Hematopoietic multipotent progenitor cell treated with erythropoietin and hydrocortisone succinate and interleukin-3 and kit ligand, for 6 days (in vitro differentiated cells): ENCODE results near the gene SYTL2.

Source experiments
- DNase-seq: peaks from one replicate; pipeline ENCODE4 v3.0.0-alpha.2; 2015

The SYTL2 gene

DNA sequence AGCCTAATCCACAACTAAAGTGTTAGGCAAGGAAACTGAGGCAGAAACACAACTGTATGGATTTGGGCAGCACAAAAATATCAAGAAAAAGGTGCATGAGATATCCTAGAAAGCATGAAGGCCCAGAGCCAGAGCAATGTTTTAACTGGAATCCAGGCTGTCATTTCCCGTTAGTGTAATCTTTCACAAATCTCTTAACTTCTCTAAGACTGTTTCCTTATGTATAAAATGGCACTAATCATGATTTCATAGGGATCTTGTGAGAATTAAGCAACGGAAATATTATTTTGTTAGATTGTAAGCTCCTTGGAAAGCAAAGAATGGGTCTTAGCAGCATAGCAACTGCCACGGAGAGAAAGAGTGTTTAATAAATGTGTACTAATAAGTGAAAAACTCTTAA lies 14.7 kb upstream of the SYTL2 start:
- no peak for DNase-seq

DNA sequence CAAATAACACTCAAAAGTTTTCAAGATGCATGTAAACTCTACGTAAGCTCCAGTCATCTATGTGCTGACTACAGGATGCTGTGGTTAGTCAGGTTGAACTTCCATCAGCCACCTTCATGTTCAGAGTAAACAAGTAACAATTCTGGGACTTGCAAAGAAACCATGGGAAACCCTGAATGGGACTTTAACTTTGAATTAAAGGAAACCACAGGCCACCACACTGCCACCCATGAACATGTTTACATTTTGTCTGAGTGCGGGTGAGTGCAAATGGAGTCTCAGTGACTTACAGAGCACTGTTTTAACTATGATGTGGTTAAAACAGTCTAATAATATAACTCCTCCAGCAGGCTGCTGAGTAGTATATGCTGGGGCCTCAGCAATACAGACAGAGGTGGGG lies 12.9 kb upstream of the SYTL2 start:
- DNase-seq = no peak

DNA sequence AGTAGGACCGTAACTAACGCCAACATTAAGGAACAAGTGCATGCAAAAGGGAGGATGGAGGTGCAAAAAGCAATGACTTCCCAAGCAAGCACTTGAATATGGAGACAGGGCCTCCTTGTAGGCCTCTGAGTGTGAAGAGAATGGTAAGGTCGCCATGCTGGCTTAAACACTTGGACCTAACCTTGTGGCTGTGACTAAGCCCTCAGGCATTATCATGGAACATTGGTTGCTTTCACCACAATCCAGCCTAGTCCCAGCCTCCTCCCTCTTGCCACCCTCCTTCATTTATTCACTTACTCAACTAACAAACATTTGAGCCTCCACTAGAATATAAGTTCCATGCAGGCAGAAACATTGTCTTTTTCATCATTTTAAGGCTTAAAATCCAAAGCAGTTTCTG lies 11.9 kb upstream of the SYTL2 start:
- no peak for DNase-seq

DNA sequence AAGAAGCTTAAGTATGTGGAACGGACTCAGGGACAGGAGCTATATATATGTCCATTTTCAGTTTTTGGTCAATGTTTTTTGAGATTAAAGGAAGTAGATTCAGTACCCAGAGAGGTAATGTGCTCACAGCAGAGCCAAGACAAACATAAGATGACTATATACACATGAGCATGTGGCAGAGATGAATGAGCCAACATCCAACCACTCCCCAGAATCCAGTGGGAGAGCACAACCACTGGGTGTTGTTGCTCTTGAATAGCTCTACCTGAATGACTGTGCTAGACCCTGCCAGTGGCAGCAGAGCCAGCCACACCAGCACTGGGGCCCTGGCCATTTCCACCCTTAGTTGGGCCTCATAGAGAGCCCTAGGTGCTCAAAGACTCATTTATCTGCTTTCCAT lies 10.7 kb upstream of the SYTL2 start:
- DNase-seq = no peak

DNA sequence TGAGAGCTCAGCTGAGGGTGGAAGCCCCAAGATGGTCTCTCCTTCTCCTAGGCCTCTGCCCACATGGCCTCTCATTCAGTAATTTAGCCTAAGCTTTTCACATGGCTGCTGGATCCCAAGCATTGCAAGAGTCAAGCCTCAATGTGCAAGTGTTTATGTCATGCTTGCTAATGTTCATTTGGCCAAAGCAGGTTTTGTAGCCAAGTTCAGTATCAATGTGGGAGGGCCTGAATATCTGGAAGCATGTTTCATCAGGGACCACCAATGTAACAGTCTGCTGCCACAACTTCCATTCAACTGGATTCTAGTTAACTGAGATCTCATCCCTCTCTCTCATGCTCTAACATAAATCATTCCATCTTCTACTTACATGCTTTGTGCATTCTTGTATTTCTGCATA lies 8.5 kb upstream of the SYTL2 start:
- DNase-seq = no peak

DNA sequence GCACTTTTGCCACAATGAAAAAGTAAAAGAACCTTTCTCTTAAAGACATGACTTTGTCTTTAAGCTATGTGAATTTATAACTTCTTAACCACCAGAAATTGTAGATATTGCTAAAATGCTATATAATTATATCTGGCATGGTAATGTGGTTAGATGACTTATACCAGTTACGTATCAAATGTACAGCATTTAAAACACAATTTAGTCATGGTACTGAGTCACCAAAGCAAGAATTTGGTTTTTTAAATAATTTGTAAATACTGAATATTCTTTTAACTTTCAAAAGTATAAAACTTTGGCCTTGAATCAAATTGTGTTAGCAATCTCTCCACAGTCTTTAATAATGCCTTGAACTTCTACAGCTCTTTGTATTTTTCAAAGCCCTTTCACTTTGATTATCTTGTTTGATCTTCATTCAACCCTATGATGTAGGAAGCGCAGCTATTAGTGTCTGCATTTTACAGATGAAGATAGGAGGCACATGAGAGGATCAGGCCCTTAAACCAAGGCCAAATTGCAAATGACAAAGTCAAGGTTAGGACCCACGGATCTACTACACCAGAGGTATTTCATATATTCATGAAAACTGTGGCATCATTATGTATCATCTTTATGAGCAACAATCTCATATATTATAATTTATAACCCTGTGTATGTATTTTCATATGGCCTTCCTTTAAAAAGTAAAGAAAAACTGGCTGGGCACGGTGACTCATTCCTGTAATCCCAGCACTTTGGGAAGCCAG lies 4.4 kb upstream of the SYTL2 start:
- DNase-seq = no peak

DNA sequence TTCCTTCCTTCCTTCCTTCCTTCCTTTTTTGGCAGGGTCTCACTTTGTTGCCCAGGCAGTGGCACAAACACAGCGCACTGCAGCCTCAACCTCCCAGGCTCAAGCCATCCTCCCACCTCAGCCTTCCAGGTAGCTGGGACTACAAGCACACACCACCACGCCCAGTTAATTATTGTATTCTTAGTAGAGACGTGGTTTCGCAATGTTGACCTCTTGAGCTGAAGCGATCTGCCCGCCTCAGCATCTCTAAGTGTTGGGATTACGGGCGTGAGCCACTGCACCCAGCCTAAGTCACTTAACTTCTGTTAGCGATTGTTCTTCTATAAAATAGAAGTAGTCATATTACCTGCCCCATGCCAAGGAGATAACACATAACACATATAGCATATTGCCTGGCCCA lies 2.8 kb upstream of the SYTL2 start:
- DNase-seq = no peak

DNA sequence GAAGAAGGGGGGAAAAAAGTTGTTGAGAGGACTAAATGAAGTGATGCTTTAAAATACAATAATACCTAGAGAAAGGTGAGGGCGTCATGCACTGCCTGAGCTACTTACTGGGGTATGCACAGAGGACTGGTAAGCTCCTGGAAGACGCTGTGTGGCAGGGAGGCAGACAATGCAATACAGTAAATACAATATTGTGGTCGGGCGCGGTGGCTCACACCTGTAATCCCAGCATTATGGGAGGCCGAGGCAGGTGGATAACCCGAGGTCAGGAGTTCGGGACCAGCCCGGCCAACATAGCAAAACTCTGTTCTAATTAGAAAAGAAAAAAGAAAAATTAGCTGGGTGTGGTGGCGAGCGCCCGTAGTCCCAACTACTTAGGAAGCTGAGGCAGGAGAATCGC lies 683 bp upstream of the SYTL2 start:
- DNase-seq = no peak

DNA sequence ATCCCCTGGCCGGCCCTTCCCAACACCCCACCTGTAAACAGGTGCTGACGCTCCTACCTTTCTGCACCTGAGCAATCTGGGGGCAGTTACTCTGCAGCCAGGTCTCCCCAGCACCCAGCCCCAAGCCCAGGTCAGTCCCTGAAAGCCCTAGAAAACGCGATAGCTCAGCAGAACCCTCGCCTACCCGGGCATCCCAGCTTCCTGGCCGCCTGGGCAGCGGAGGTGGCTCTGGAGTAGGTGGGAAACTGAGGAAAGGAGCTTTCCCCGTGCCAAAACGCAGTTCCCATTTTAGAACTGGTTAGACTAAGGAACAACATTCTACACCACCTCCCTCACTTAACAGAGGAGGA lies 445 bp downstream of the SYTL2 start:
- no peak for DNase-seq

DNA sequence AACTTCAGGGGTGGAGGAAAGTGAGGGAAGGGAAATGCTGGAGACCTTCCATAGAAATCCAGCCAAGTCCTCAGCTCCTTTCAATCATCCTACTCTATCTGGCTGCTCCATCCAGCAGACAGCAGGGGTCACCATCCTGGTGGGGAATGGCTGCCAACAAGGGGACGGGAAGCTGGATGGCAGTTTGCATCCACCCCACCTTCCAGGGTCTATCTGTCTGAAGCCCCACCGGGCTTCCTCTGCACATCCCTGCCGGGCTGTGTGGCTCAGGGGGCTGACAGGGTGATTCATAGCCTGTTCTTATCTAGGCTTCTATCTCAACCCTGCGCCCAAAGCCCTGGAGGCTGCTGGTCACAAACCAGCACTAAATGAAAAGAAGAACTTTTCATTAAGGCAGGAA lies 1.1 kb downstream of the SYTL2 start:
- peak; percentile 49 for DNase-seq

DNA sequence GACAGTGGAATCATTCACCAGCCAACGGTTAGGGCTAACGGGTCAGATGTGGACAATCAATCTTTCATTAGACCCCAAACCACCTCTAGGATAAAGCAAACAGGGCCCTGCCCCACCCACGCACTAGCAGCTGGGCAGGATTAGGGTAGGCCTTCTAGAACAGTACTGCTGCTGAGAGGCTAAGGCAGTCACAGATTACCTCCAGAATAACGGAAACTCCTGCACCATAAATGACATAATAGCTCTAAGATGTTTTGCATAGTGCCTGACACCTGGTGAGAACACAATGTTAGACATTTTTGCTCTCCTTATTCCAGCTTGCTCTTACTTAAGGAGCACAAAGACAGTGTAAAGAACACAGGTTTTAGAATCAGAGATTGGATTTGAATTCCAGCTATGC lies 1.8 kb downstream of the SYTL2 start:
- DNase-seq = no peak

DNA sequence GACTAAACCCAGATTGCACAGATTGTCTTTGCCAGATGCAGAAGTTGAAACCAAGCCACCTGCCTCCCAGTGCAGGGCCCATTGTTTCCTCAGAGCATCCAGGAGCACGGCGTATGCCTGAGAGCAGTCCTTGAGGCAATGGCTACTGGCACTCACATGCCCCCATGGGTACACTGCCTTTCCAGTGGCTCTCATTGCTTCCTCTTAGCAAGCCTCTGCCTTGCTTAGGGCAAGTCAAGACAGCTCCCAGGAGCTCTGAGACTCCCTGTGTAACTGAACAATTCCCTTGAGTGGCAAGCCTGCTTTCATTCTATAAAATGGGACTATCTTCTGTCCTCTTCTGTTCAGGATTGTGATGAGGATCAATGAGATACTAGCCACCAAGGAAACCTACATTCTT lies 4.1 kb downstream of the SYTL2 start:
- no peak for DNase-seq

DNA sequence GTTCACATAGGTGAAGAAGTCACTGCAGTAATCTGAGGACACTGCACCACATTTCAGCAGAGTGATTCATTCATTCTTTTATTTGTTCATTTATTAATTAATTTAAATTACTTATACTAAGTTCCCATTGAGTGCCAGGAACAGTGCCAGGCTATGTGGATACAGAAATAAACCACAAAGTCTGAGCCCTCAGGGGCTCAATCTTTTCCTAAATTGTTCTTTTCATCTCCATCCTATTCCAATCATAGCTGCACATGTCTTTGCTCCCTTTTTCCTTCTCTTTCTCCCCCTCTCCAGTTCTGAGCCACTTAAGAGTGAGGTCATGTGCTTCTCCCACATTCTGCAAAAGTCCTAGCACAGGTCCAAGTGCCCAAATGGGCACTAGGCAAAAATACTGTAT lies 4.9 kb downstream of the SYTL2 start:
- DNase-seq = no peak

DNA sequence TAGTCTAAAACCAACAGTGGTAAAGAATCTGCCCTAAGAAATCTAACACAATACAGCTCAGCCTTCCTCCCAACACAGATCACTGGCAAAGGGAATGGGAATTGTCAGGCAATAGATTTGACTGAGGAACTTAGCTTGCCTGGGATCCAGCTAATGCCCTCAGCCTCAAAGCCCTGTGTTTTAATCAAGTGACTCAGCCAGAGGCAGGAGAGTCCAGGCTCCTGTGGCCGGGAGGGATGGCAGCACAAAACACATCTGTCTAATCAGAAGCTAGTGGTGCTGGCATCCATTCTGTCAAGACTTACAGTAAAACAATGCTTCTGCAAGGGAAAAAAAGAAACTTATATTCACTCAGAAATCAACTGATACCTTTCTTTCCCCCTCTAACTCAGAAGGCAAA lies 5.6 kb downstream of the SYTL2 start:
- no peak for DNase-seq

DNA sequence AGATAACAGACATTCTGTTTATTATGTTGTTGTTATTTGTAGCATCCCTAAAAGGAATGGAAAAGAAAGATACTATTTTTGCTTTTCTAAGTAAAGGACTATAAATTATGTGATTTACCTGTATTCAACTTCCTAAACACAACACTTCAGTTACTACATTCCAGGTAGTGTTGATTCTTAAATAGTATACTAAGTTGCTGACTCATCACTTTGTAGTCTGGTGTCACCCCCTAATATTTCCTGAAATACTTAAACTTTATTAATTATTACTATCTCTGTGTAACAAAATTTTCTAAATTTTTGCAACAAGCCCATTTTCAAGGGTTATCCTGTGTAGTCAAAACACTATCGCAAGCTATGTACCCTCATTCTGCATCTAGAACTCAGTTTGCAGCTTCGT lies 7.0 kb downstream of the SYTL2 start:
- DNase-seq = no peak

DNA sequence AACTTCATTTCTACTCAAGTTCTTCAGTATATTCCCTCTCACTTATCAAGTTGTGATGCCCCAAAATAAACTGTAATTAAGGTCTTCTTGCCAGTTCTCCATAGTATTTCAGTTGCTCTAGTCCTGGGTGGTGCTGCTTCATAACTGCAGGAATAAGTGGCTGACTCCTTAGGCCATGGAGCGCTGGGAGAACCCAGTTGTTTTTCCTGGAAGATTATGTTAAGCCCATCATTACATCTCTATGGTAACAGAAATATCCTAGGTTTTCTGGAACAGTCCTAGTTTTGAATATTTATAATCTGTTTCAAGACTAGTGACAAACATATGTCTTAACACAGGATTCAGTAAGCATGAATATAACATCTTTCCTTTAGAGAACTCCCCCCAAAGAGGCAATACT lies 7.6 kb downstream of the SYTL2 start:
- no peak for DNase-seq

DNA sequence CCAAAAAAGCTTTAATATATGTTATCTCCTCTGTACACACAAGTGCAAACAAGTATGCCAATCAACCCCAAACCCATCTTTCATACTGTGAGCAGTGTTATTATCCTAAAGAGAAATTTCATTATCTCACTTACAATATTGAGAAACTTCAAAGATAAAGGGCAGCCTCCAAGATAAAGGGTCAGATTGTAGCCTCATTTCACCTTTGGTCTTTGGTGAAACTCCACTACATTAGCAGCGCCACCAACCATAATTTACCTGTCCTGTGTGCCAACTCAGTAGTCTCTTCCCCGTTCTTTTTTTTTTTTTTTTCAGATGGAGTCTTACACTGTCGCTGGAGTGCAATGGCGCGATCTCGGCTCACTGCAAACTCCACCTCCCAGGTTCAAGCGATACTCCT lies 9.4 kb downstream of the SYTL2 start:
- no peak for DNase-seq

DNA sequence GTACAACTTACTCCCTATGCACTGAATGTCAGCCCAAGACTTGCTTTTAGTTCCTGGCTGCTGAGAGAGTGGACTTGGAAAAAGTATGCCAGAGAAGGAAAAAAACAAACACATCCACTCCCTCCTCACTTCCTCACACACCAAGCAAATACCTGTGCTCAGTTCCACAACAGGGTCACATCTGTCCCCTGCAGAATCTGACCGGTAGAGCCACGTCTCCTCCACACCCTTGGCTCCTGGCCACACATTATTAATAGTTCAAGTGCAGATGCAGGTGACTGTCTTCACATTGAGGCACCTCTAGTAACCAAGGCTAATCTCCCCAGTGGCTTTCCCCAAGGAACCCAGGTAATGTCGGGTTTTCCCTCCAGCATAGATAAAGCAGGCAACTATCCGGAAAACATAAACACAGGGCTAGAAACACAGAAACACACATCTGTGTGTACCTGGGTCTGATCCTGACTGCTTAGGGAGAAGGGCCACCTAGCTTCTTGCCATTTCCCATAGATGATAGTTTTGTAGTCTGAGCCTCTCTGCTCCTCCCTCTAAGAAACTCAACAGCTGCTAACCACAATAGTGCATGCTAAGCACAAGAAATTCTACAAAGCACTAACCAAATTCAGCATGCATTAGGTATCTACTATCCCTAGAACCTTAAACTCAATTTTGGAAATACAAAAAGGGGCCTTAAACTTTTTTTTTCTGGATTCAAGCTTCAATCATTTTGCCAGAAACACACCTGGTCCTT lies 10.2 kb downstream of the SYTL2 start:
- no peak for DNase-seq

DNA sequence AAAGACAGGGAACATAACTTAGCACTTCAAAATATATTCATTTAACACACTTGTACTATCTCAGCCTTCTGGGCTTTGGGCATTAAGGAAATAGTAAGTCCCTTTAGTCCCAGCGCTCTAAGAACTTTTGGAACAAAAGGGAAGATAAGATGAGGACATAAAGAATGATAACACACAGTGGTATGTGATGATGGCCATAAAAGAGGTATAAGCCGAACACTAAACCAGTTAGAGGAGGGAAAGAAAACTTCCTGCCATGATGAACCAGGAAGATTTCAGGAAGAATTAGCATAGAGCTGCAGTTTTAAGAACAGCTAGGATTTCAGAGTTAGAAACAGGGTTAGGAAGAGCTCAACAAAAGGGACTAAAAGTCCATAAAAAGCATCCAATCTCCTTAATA lies 11.8 kb downstream of the SYTL2 start:
- DNase-seq = no peak

DNA sequence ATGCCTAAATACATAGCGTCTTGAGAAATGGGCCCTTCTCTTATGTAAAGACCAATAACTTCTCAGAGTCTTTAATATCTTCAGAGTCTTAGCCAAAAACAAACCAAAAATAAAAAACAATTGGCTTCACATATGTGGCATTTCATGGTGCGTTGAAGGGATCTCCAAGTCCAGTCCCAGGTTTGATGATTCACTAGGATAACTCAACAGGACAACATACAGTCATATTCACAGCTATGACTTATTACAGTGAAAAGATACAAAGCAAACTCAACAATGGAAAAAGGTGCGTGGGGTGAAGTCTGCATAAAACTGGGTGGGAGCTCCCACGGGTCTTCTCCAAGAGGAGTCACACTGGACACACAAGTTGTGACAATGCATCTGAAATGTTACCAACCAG lies 12.6 kb downstream of the SYTL2 start:
- no peak for DNase-seq

DNA sequence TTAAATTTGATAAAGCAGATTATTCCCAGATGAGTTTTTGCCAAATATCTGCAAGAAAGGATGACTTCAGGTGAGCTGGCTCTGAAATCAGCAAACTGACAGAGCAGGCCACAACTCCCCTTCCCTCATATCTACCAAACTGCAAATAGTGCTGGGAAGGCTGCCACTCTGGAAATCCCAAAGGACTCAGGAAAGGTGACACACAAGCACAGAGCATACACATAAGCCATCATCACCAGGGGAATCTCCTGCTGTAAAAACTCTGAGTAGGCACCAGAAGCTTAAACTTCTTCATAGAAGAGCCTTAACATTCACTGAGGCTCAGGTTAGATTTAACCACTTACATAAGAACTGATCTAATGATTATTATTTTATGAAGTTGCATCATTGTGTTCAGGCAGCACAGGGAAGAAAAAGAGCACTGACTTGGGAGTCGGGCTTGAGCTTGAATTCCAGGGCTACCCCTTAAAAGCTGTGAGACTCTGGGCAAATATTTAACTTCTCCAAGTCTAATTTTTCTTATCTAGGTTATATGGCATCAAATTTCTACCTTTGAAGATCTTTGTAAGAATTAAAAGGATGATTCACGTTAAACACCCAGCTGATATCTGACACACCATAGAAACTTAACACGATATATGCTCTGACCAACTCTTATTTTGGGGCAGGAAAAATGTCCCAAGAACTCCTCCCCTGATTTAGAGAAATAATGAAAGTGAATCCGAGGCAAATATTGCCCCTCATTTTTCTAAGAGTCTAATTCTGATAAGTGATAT lies 15.0 kb downstream of the SYTL2 start:
- DNase-seq = no peak

DNA sequence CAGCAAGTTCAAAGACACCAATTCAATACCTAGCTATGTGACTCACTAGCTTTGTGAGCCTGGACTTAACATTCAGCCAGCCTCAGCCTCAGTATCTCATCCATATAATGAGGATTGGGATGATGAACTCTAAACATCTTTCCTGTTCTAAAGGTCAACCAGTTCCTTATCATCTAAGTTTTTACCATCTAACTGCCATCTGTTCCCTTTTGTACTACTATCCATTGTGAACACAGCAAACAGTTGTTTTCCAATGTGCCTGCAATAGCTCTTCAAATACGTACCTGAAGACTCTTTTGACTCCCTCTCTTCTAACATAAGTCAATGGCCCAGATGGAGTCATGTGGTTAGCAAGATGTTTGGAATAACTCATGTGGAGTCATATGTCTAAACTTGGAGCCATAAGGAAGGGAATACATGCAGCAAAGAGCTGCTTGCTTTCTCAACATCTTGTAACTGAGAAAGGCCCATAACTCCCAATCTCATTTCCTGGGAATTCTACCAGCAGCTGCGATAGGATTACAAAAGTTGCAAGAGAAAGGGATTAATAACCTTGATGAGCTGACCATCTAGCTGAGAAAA lies 19.4 kb downstream of the SYTL2 start:
- no peak for DNase-seq

DNA sequence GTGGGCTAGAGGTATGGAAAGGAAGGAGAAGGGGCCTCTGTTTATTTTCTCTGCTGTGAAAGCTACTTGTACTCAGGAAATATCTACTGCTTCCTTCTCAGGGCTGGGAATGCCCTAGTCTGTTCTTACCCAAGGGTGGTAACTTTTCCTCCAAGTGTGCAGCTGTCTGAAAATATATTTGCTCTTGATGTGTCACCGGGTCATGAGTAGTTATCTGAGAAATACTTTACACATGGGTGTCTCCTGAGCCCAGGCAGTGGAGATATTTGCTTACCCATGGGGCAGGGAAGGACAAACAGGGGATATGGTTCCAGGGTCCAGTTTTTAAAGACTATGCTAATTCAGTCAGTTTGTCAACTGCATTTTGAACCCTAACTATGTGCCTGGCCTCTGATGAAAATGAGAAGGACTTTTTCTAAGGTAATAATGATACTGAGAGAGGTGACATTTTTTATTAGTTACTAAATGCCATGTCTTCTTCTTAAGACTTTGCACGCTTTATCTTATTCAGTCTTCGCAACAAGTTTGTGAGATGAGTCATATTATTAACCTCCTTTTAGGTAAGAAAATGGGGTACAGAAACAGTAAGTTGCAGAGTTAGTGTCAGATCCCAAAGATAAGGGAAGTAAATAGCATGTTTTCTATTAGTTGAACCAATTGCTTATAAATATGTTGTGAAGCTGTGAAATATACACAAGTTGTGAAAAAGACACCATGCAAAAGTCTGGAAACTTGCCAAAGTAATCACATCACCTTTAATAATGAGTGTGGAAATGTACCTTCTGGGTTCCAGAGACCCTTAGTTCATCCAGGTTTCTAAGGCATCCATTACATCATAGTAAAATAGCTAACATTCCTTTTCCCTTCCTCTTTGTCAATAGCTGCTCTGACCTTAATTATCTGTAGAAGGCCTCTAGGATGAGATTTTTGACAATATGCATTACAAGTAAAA lies 22.9 kb downstream of the SYTL2 start:
- no peak for DNase-seq
